GM12892 (cell line): Measurements from ENCODE around the gene SORCS3.

ENCODE experiments used
- POLR2A ChIP-seq: IDR thresholded peaks from 2 replicates; pipeline ENCODE4 v1.6.1; 2011; ENCODE audit warnings: low read depth, low read length, control low read depth
- POLR2AphosphoS5 ChIP-seq: IDR thresholded peaks from 2 replicates; pipeline ENCODE4 v1.6.1; 2011; ENCODE audit warnings: low read depth, low read length, control low read depth
- TAF1 ChIP-seq: IDR thresholded peaks from 2 replicates; pipeline ENCODE4 v1.6.1; 2011; ENCODE audit warnings: low read depth, mild to moderate bottlenecking, control low read depth, low read length, borderline replicate concordance

- TF ChIP-seq POLR2A (no peak), POLR2AphosphoS5 (no peak), TAF1 (no peak)
Observed at GRCh38 chr10:105071980-105072379, 430.9 kb downstream of the SORCS3 start.
